Measurements from ENCODE around the gene USP48.

The USP48 gene

GRCh38 chr1:21743476-21743875 lies 39.5 kb downstream of the USP48 start:
- no peak for DNase-seq

GRCh38 chr1:21742578-21742977 lies 40.4 kb downstream of the USP48 start:
- no peak for DNase-seq

GRCh38 chr1:21741206-21741605 lies 41.7 kb downstream of the USP48 start:
- no peak for DNase-seq

GRCh38 chr1:21736876-21737275 lies 46.1 kb downstream of the USP48 start:
- no peak for DNase-seq

- no peak for DNase-seq
Observed at GRCh38 chr1:21736011-21736410, 46.9 kb downstream of the USP48 start.

GRCh38 chr1:21734526-21734925 lies 48.4 kb downstream of the USP48 start:
- DNase-seq, result no peak

GRCh38 chr1:21732664-21733063 lies 50.3 kb downstream of the USP48 start:
- DNase-seq, result no peak

- no peak for DNase-seq
Observed at GRCh38 chr1:21725748-21726392, 57.1 kb downstream of the USP48 start.

- no peak for DNase-seq
Observed at GRCh38 chr1:21724570-21724969, 58.4 kb downstream of the USP48 start.

GRCh38 chr1:21724098-21724497 lies 58.9 kb downstream of the USP48 start:
- no peak for DNase-seq

GRCh38 chr1:21721295-21721985 lies 61.5 kb downstream of the USP48 start:
- no peak for DNase-seq

- no peak for DNase-seq
Observed at GRCh38 chr1:21716169-21716568, 66.8 kb downstream of the USP48 start.

- no peak for DNase-seq
Observed at GRCh38 chr1:21707891-21708290, 75.1 kb downstream of the USP48 start.

- no peak for DNase-seq
Observed at GRCh38 chr1:21707086-21707840, 75.7 kb downstream of the USP48 start.

GRCh38 chr1:21706151-21706835 lies 76.7 kb downstream of the USP48 start:
- no peak for DNase-seq

- DNase-seq, result no peak
Observed at GRCh38 chr1:21705303-21705980, 77.5 kb downstream of the USP48 start.

GRCh38 chr1:21704145-21704544 lies 78.8 kb downstream of the USP48 start:
- no peak for DNase-seq

- peak; percentile 11 for DNase-seq
Observed at GRCh38 chr1:21703318-21703963, 79.5 kb downstream of the USP48 start.

- no peak for DNase-seq
Observed at GRCh38 chr1:21702780-21703179, 80.2 kb downstream of the USP48 start.

GRCh38 chr1:21701401-21701800 lies 81.5 kb downstream of the USP48 start:
- DNase-seq, result no peak

GRCh38 chr1:21700094-21700493 lies 82.9 kb downstream of the USP48 start:
- no peak for DNase-seq

- DNase-seq, result no peak
Observed at GRCh38 chr1:21696931-21697330, 86.0 kb downstream of the USP48 start.
